ENCODE data around the gene ZSCAN25. TPM values are rescaled to one million over a fixed set of nuclear protein-coding genes. Genes with fewer than 3 reads are reported as not detected.

Gene ZSCAN25
- total RNA-seq, 1 donor from 2014 or later: 11.0 TPM

DNA sequence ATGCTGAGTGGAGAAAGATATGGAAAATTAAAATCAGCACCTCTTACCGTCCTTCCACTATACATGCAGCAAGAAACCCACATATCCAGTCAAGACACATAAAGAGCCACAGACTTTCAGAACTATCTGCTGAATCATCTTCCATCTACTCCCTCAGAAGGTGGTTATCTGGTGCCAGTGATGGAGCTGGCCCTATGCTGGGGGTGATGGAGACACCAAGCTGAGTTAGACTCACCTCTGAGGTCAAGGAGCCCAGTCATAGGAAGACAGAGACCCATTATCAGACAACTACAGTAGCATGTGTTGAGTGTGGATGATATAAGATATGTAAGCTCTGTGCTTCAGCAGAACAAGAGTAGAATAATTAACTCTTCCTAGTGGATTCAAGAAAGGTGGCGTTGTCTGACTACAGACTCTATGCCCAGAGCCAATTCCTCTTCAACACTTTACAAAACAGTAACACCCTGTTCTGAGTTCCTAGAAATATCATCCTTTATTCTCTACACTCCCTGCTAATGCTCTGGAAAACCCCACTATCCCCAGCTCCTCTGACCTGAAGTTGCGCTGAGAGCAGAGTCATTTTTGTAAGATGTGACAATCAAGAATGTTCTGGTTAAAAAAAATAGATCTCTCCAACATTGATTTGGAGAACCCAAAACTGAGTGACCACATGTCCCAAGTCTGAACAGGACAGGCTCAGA lies 48.7 kb downstream of the ZSCAN25 start:
- TF ChIP-seq, protein P1, sequence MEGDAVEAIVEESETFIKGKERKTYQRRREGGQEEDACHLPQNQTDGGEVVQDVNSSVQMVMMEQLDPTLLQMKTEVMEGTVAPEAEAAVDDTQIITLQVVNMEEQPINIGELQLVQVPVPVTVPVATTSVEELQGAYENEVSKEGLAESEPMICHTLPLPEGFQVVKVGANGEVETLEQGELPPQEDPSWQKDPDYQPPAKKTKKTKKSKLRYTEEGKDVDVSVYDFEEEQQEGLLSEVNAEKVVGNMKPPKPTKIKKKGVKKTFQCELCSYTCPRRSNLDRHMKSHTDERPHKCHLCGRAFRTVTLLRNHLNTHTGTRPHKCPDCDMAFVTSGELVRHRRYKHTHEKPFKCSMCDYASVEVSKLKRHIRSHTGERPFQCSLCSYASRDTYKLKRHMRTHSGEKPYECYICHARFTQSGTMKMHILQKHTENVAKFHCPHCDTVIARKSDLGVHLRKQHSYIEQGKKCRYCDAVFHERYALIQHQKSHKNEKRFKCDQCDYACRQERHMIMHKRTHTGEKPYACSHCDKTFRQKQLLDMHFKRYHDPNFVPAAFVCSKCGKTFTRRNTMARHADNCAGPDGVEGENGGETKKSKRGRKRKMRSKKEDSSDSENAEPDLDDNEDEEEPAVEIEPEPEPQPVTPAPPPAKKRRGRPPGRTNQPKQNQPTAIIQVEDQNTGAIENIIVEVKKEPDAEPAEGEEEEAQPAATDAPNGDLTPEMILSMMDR (conservative IDR thresholded peaks at IDR 0.05; ENCODE audit: low read depth, low read length): no peak
- DNase-seq (ENCODE audit: low read depth): no peak
- H3K4me3 ChIP-seq (ENCODE audit: low read depth, low read length): no peak overlapping the region

DNA sequence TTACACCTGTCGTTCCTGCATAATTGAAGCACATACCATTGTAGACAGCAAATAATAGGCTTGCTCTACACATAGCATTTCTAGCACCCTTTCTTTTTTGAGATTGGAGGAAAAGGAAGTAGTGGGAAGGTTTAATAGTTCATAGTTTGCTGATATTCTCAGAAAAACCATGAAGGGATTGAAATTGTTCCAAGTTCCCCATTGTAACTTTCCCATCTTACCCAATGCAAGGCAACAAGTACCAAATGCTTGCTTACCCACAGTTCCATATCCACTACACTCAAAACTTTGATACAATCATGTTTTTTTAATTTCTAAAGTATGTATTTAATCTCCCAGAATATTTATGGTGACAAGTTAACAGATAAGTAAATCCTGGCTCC lies 49.3 kb downstream of the ZSCAN25 start:
- DNase-seq (ENCODE audit: low read depth): no peak
- TF ChIP-seq, protein P1 (conservative IDR thresholded peaks at IDR 0.05; ENCODE audit: low read depth, low read length): no peak
- H3K4me3 ChIP-seq (ENCODE audit: low read depth, low read length): no peak overlapping the region

DNA sequence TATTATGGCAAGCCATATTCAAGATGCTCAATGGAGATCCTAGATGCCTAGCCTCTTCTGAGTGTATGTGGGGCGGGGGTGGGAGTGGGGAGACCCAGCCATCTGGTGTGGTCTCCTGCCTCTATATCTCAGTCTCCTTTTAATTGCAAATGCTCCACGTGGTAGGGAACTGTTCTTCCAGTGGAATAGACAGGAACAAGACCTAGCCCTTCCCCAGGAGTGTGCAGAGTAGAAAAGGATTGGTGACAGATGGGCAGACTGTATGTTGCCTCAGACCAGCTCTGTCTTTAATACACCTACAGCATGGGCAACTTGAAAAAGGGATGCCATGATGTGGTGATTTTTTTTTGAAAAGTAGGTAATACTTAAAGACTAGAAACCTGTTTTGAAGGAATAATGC lies 50.4 kb downstream of the ZSCAN25 start:
- no peak overlapping the region for H3K4me3 ChIP-seq (ENCODE audit: low read depth, low read length)
- TF ChIP-seq, protein P1 (conservative IDR thresholded peaks at IDR 0.05; ENCODE audit: low read depth, low read length): no peak
- no peak for DNase-seq (ENCODE audit: low read depth)

DNA sequence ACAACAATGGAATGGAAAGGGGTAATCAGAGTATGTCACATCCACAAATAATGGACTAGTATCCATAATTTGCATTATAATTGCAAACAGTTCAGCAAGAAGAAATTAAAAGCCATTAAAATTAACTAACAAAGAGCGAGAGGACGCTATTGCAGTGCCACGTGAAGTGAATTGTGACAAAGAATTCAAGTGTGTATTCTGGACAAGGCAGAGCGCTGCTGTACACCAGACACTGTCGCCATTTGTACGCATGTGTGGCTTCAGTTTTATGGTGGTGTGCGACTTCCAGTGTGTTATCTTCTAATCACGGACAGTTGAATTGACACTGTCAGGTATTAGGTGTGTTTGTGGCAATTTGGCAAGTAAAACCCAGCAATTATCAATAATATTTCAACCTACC lies 51.8 kb downstream of the ZSCAN25 start:
- H3K4me3 ChIP-seq (ENCODE audit: low read depth, low read length): no peak overlapping the region
- TF ChIP-seq, protein P1 (conservative IDR thresholded peaks at IDR 0.05; ENCODE audit: low read depth, low read length): no peak
- no peak for DNase-seq (ENCODE audit: low read depth)

DNA sequence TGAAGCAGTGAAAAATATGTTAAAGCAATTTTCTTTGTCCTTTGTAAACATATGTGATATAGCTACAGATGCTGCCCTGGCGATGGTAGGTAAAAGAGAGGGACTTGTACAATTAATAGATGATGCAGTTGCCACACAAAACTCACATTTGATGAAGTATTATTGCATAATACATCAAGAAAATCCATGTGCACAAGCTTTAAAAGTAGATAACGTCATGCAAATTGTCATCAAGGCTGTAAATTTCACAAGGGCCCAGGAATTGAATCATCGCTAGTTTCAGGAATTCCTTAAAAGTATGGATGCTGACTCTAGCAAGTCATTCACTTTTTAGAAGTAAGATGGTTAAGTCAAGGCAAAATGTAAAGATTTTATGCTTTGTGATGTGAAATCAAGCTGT lies 53.0 kb downstream of the ZSCAN25 start:
- H3K4me3 ChIP-seq (ENCODE audit: low read depth, low read length): no peak overlapping the region
- TF ChIP-seq, protein P1 (conservative IDR thresholded peaks at IDR 0.05; ENCODE audit: low read depth, low read length): no peak
- DNase-seq (ENCODE audit: low read depth): no peak

DNA sequence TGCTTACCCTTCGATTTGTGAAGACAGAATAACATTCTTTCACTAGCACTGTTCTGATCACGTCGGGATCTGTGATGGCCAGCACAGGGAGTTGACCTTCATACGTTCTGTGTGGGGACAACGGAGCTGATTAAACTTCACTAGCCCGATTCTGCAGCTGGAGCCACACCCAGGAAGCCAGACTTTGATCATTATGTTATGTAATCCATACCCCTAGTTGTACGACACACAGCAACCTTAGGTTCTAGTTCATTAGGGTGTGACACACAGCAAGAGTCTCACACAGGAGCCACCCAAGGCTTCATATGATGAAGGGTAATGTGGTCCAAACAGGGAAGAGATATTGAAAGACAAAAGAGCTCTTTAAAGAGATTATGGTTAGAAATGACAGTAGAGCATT lies 55.8 kb downstream of the ZSCAN25 start:
- DNase-seq (ENCODE audit: low read depth): no peak
- TF ChIP-seq, protein P1 (conservative IDR thresholded peaks at IDR 0.05; ENCODE audit: low read depth, low read length): no peak

More for the DNA sequence above, 55.8 kb downstream of the ZSCAN25 start:
- H3K4me3 ChIP-seq (ENCODE audit: low read depth, low read length): no peak overlapping the region
